Body of pancreas (tissue), 4 donors: ENCODE results near the gene SLC29A3. TPM values are rescaled to one million over a fixed set of nuclear protein-coding genes. Genes with fewer than 3 reads are reported as not detected.
"Not testable (repeated sequence)": the region's sequence is repeated elsewhere in the genome, so short reads cannot be mapped to it uniquely, and the experiment has no call there.

Experiments used
- ATAC-seq: fragments of 150-250 bp; one replicate; pipeline ENCODE4 v1.9.1; 2016
- DNase-seq, 4 donors: peaks; one replicate each; pipeline ENCODE4 v3.0.0-alpha.2; 2019
- H3K27ac ChIP-seq, 4 donors: fragments of 200-600 bp; sonication (generic); 1 replicate in 3 of 4; 2 replicates in 1 of 4; pipeline versions ENCODE4 v1.5.1 to v1.6.1; 2016 to 2019; ENCODE audit warnings: mild to moderate bottlenecking in 1 of 4, mixed read lengths in 1 of 4, moderate library complexity in 1 of 4
- H3K27me3 ChIP-seq, 2 donors: fragments of 200-600 bp; sonication (generic); one replicate each; pipeline ENCODE4 v1.6.0; 2016; ENCODE audit warnings: mild to moderate bottlenecking in 1 of 2
- H3K36me3 ChIP-seq, 2 donors: fragments of 200-600 bp; sonication (generic); replicated peaks in 1 of 2; 2 replicates each; pipeline ENCODE4 v1.5.1; 2016; ENCODE audit warnings: low read depth in 2 of 2; ENCODE audit not compliant: insufficient read depth in 1 of 2
- H3K4me1 ChIP-seq: fragments of 200-600 bp; sonication (generic); one replicate; pipeline ENCODE4 v1.6.0; 2016
- H3K4me3 ChIP-seq, 2 donors: fragments of 200-600 bp; sonication (generic); 1 replicate in 1 of 2; 2 replicates in 1 of 2; pipeline ENCODE4 v1.5.1; 2016 to 2019
- H3K9me3 ChIP-seq, 3 donors: fragments of 200-600 bp; sonication (generic); 1 replicate in 2 of 3; 2 replicates in 1 of 3; pipeline ENCODE4 v1.5.1; 2016
- CTCF ChIP-seq, 7 experiments: fragments of 450-650 bp in 4 of 7; fragments of 200-600 bp in 3 of 7; sonication (generic) in 3 of 7; IDR thresholded peaks; one replicate each; pipeline ENCODE4 v1.5.1; 2016 to 2019; ENCODE audit warnings: antibody characterized with exemption in 7 of 7
- POLR2A ChIP-seq, 3 donors: fragments of 450-650 bp; IDR thresholded peaks; one replicate each; pipeline ENCODE4 v1.6.1; 2016; ENCODE audit warnings: antibody characterized with exemption in 3 of 3, mild to moderate bottlenecking in 2 of 3
- WGBS, 2 donors: methylation state at CpG; one replicate each; pipeline ENCODE4 v1.1.5; 2017; 5-methylcytosine and 5-hydroxymethylcytosine counted together
- intact Hi-C: fragments of 100-400 bp; cut with DNase I; formaldehyde crosslinking; loops from one replicate; pipeline ENCODE4 v1.15.1; 2023
- total RNA-seq, 2 donors: library from RNA; depleted of rRNA; stranded (reverse); fragments of >200 nt; gene quantifications; one replicate each; pipeline ENCODE4 v1.1.0, GENCODE V29; 2016

SLC29A3 gene
- total RNA-seq, 2 donors from 2014 or later: 0.99 to 5.2 TPM

DNA sequence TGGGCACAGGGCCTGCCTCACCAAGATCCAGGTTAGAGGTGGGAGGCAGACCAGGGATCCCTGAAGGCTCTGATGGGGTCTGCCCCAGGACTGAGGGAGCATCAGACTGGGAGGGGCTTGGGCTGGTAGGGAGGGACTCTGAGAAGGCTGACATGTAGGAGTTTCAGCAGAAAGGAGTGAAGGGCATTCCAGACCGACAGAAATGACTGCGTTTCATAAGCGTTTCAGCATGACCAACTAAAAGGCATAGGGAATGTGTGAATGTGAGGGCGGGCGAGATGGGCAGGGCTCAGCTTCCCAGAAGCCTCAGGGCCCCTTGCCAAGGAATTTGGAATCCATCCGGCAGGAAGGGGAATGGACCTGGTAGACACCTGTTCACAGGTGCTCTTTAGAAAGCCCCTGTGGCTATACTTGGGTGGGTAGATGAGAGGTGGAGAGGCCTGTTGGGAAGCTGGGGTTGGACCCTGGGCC is 24.9 kb upstream of the SLC29A3 start:
- DNase-seq: no peak
- Histone ChIP-seq H3K27ac (no peak overlapping the region), H3K4me1 (peaks cover 9% of the 10 kb centered on the region), H3K4me3 (no peak overlapping the region), H3K9me3 (no peaks in the 10 kb centered on the region), H3K27me3 (no peaks in the 10 kb centered on the region), H3K36me3 (no peaks in the 10 kb centered on the region)
- 79 to 85% methylated on average over 6 of the region's 6 CpGs for WGBS, 2 donors
- no peak for ATAC-seq
- TF ChIP-seq POLR2A (IDR thresholded peaks at IDR 0.05) (no peak), CTCF (IDR thresholded peaks at IDR 0.05) (no peak)
- intact Hi-C loops: no loop called here

GRCh38 chr10:71294856-71295255 is 24.2 kb upstream of the SLC29A3 start:
- DNase-seq: no peak
- Histone ChIP-seq H3K4me1 (peaks cover 9% of the 10 kb centered on the region), H3K27ac (no peak overlapping the region), H3K4me3 (no peak overlapping the region), H3K36me3 (no peaks in the 10 kb centered on the region), H3K9me3 (no peaks in the 10 kb centered on the region), H3K27me3 (no peaks in the 10 kb centered on the region)
- intact Hi-C loops: no loop called here
- no peak for ATAC-seq
- no peak for TF ChIP-seq POLR2A (IDR thresholded peaks at IDR 0.05)
- TF ChIP-seq CTCF (IDR thresholded peaks at IDR 0.05): no peak
- 76 to 87% methylated on average over 4 of the region's 4 CpGs for WGBS, 2 donors

DNA sequence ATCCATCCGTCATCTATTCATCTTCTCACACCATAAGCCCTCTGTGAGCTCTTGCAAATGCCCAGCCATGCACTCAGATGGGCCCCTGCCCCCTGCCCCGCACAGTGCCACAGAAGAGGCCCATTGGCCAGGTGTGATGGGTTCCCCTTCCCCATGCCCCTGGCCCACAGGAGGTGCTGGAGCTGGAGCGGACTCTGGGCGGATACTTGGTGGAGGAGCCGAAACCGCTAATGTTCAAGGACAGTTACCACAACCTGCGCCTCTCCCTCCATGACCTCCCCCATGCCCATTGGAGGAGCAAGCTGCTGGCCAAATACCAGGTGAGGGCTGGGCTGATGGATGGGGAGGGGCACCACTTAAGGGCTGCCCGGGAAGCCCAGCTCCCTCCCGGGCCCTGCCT is 23.4 kb upstream of the SLC29A3 start:
- ATAC-seq (no peak), DNase-seq (no peak)
- Histone ChIP-seq H3K36me3 (no peaks in the 10 kb centered on the region), H3K4me1 (peaks cover 9% of the 10 kb centered on the region), H3K4me3 (no peak overlapping the region), H3K27ac (no peak overlapping the region), H3K9me3 (no peaks in the 10 kb centered on the region), H3K27me3 (no peaks in the 10 kb centered on the region)
- WGBS, 2 donors: 88 to 93% methylated on average over 4 to 9 of the region's 9 CpGs
- intact Hi-C loops: no loop called here
- TF ChIP-seq CTCF (IDR thresholded peaks at IDR 0.05) (no peak), POLR2A (IDR thresholded peaks at IDR 0.05) (no peak)

- intact Hi-C loops: no loop called here
- no peaks in the 10 kb centered on the region for H3K36me3 ChIP-seq
- TF ChIP-seq CTCF (IDR thresholded peaks at IDR 0.05) (no peak), POLR2A (IDR thresholded peaks at IDR 0.05) (no peak)
- H3K27ac ChIP-seq: no peak overlapping the region
- H3K27me3 ChIP-seq: no peaks in the 10 kb centered on the region
- H3K9me3 ChIP-seq: no peaks in the 10 kb centered on the region
- peaks cover 9% of the 10 kb centered on the region for H3K4me1 ChIP-seq
- no peak overlapping the region for H3K4me3 ChIP-seq
- DNase-seq: no peak
- no peak for ATAC-seq
- 56 to 67% methylated on average over 5 of the region's 5 CpGs for WGBS, 2 donors
Observed at GRCh38 chr10:71296086-71296485, 23.0 kb upstream of the SLC29A3 start.

GRCh38 chr10:71296811-71297210 is 22.2 kb upstream of the SLC29A3 start:
- WGBS, 2 donors: 84 to 92% methylated on average over 13 of the region's 13 CpGs
- H3K4me1 ChIP-seq, intact Hi-C loops, ATAC-seq, H3K27me3 ChIP-seq, H3K4me3 ChIP-seq, DNase-seq, H3K36me3 ChIP-seq, H3K27ac ChIP-seq, H3K9me3 ChIP-seq: not testable (repeated sequence)
